PC-3 (cell line): ENCODE data around the gene SLC7A10.

ENCODE experiments used
- EZH2 ChIP-seq: fragments of 300-600 bp; sonication (generic); IDR thresholded peaks from one replicate; pipeline ENCODE4 v1.6.1; 2017; ENCODE audit warnings: antibody characterized with exemption, mild to moderate bottlenecking, low read length; ENCODE audit not compliant: unreplicated experiment
- TF ChIP-seq, protein P1 (sequence below): fragments of 300-600 bp; sonication (generic); conservative IDR thresholded peaks from 2 replicates; pipeline ENCODE4 v1.5.1; 2017; ENCODE audit warnings: antibody characterized with exemption, low read depth, mild to moderate bottlenecking, low read length

DNA sequence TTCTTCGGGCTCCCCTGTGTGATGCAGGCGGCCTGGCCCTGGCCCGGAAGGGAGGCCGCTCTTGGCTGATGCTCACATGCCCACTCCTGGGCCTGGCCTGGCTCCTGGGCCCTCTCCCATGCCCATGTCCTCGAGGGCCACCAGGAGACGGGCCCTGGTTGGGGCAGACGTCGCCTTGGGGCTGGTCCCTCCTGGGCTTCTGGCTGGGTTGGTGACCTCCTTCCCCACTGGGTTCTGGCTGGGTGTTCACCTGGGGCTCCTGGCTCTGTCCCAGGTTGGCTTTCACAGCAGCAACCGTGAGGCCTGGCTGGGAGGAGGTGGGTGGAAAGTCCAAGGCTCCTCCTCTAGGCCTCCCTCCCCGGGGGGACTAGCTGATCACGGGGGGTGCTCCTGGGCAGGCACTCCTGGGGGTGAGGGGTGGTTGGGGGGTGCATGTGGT is 15.5 kb upstream of the SLC7A10 start:
- TF ChIP-seq, protein P1, sequence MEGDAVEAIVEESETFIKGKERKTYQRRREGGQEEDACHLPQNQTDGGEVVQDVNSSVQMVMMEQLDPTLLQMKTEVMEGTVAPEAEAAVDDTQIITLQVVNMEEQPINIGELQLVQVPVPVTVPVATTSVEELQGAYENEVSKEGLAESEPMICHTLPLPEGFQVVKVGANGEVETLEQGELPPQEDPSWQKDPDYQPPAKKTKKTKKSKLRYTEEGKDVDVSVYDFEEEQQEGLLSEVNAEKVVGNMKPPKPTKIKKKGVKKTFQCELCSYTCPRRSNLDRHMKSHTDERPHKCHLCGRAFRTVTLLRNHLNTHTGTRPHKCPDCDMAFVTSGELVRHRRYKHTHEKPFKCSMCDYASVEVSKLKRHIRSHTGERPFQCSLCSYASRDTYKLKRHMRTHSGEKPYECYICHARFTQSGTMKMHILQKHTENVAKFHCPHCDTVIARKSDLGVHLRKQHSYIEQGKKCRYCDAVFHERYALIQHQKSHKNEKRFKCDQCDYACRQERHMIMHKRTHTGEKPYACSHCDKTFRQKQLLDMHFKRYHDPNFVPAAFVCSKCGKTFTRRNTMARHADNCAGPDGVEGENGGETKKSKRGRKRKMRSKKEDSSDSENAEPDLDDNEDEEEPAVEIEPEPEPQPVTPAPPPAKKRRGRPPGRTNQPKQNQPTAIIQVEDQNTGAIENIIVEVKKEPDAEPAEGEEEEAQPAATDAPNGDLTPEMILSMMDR = no peak
- TF ChIP-seq EZH2 = no peak
